Measurements from ENCODE around the gene VAC14.

DNA sequence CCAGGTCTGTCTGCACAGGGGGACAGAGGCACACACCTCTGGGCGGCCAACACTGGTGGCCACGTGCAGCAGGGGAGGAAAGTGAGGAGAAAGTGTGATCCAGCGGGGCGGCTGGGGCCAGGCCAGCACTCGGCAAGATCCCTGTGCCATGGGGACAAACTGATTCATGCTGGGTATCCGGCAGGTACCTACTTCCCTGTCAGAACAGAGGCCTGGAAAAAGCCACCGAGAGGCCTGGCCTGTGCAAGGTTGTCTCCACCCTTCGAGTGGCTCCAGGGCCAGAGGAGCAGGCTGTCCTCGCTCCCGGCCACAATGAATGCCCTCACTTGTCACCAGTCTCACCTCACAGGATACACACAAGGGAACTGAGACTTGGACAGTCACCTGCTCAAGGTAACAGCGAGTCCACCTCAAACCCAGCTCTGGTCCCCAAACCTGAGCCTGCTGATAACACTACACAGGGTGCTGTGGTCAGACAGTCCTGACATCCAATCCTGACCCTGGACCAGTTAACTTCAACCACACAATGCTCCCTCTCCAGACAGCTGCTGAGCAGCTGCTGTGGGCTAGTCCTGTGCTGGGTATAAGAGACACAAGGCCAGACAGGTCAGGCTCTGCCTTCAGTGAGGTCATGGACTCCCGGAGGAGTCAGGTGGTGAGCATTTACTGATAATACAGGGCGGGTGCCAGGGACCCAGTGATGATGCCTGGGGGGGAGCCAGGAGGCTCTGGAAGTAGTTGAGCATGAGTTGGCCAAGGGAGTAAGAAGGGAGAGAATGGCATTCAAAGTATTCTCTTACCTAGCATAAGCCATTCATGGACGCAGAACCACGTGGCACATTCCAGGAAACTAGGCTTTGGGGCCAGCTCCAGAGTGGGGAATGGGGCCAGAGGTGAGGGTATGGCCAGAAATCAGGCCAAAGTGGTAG, 53.0 kb downstream of the VAC14 start:
- TF ChIP-seq, protein P1, sequence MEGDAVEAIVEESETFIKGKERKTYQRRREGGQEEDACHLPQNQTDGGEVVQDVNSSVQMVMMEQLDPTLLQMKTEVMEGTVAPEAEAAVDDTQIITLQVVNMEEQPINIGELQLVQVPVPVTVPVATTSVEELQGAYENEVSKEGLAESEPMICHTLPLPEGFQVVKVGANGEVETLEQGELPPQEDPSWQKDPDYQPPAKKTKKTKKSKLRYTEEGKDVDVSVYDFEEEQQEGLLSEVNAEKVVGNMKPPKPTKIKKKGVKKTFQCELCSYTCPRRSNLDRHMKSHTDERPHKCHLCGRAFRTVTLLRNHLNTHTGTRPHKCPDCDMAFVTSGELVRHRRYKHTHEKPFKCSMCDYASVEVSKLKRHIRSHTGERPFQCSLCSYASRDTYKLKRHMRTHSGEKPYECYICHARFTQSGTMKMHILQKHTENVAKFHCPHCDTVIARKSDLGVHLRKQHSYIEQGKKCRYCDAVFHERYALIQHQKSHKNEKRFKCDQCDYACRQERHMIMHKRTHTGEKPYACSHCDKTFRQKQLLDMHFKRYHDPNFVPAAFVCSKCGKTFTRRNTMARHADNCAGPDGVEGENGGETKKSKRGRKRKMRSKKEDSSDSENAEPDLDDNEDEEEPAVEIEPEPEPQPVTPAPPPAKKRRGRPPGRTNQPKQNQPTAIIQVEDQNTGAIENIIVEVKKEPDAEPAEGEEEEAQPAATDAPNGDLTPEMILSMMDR (IDR thresholded peaks at IDR 0.05): no peak
- no peak for TF ChIP-seq POLR2A (IDR thresholded peaks at IDR 0.05)
